ENCODE measurements around the gene ATP11B. TPM values are rescaled to one million over a fixed set of nuclear protein-coding genes. Genes with fewer than 3 reads are reported as not detected.

ATP11B gene
- total RNA-seq, 3 donors from 2014 or later (not counting 1 experiment from before 2014, with no cell fraction given) = 157 to 174 (median 172) TPM

DNA sequence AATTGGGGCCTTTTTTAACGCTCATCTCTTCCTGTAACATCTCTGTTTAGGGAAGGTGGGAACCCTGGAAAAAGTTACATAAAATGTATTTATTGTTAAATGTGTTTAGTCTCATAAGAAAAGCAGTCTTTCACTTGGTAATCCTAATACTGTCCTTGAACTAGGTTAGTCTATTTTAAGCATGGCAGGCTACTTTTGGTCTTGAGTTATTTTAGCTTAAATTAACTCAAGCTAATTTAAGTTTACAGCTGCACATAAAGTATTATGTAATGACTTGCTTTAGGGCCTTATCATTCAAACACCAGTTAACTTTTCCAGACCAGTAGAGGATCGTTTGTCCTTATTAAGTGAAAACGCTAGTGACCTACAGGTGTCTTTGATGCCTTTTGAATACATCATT is 123.8 kb downstream of the ATP11B start:
- H3K27ac ChIP-seq (ENCODE audit: low read length) = no peak overlapping the region
- 100% methylated on average over 2 of the region's 3 CpGs for WGBS (ENCODE audit: insufficient coverage)
- no peaks in the 10 kb centered on the region for H3K27me3 ChIP-seq (ENCODE audit: control insufficient read depth, insufficient read depth, low read length)
- peaks cover 6% of the 10 kb centered on the region for H3K4me1 ChIP-seq (ENCODE audit: control insufficient read depth, insufficient read depth, low read length)
- ATAC-seq = no peak
- H3K27me3 Mint-ChIP-seq (ENCODE audit: low read depth in 2 of 2) = no peaks in the 10 kb centered on the region
- TF ChIP-seq, protein P1, sequence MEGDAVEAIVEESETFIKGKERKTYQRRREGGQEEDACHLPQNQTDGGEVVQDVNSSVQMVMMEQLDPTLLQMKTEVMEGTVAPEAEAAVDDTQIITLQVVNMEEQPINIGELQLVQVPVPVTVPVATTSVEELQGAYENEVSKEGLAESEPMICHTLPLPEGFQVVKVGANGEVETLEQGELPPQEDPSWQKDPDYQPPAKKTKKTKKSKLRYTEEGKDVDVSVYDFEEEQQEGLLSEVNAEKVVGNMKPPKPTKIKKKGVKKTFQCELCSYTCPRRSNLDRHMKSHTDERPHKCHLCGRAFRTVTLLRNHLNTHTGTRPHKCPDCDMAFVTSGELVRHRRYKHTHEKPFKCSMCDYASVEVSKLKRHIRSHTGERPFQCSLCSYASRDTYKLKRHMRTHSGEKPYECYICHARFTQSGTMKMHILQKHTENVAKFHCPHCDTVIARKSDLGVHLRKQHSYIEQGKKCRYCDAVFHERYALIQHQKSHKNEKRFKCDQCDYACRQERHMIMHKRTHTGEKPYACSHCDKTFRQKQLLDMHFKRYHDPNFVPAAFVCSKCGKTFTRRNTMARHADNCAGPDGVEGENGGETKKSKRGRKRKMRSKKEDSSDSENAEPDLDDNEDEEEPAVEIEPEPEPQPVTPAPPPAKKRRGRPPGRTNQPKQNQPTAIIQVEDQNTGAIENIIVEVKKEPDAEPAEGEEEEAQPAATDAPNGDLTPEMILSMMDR (IDR thresholded peaks at IDR 0.05) = no peak
- no peaks in the 10 kb centered on the region for H3K9me3 Mint-ChIP-seq
- no peak overlapping the region for H3K27ac Mint-ChIP-seq
- peaks cover 26 to 30% of the 10 kb centered on the region in 2 donors for H3K4me1 Mint-ChIP-seq
- H3K9me3 ChIP-seq (ENCODE audit: control insufficient read depth, insufficient read depth, low read length) = no peaks in the 10 kb centered on the region
- H3K4me3 ChIP-seq (ENCODE audit: low read length) = no peak overlapping the region
- peaks cover 39% of the 10 kb centered on the region for H3K36me3 ChIP-seq (ENCODE audit: control insufficient read depth, insufficient read depth, low read length)
- DNase-seq = no peak
- H3K4me3 Mint-ChIP-seq = no peak overlapping the region
- intact Hi-C loops (cut with micrococcal nuclease) = loop anchor here (5.0 kb wide), 1 partner anchor 50 kb away; no protein-coding TSS in a partner anchor
- no peaks in the 10 kb centered on the region for H3K36me3 Mint-ChIP-seq

DNA sequence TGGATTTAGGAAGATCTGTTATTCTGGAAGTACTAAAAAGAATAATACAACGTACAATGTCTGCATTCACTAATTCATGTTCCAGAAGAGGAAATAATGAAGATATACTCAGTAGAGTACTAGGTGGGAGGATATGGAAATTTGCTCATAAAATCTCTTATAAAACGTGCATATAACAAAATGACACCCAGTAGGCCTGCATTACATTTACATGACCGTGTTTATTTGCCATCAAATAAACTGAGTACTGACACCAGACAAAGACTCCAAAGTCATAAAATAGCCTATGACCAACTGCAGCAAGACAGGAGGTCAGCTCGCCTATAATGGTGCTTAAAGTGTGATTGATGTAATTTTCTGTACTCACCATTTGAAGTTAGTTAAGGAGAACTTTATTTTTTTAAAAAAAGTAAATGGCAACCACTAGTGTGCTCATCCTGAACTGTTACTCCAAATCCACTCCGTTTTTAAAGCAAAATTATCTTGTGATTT is 126.6 kb downstream of the ATP11B start:
- ATAC-seq = no peak

DNA sequence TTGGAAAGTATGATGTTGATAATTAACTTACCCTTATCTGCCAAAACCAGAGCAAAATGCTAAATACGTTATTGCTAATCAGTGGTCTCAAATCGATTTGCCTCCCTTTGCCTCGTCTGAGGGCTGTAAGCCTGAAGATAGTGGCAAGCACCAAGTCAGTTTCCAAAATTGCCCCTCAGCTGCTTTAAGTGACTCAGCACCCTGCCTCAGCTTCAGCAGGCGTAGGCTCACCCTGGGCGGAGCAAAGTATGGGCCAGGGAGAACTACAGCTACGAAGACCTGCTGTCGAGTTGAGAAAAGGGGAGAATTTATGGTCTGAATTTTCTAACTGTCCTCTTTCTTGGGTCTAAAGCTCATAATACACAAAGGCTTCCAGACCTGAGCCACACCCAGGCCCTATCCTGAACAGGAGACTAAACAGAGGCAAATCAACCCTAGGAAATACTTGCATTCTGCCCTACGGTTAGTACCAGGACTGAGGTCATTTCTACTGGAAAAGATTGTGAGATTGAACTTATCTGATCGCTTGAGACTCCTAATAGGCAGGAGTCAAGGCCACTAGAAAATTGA is 127.3 kb downstream of the ATP11B start:
- Histone ChIP-seq H3K27me3 (ENCODE audit: control insufficient read depth, insufficient read depth, low read length) (no peaks in the 10 kb centered on the region), H3K4me1 (ENCODE audit: control insufficient read depth, insufficient read depth, low read length) (no peaks in the 10 kb centered on the region), H3K9me3 (ENCODE audit: control insufficient read depth, insufficient read depth, low read length) (no peaks in the 10 kb centered on the region), H3K36me3 (ENCODE audit: control insufficient read depth, insufficient read depth, low read length) (peaks cover 37% of the 10 kb centered on the region), H3K4me3 (ENCODE audit: low read length) (no peak overlapping the region), H3K27ac (ENCODE audit: low read length) (no peak overlapping the region)
- ATAC-seq = no peak
- peaks cover 12 to 13% of the 10 kb centered on the region in 2 donors for H3K4me1 Mint-ChIP-seq
- intact Hi-C loops (cut with micrococcal nuclease) = no loop called here
- no peaks in the 10 kb centered on the region for H3K36me3 Mint-ChIP-seq
- no peaks in the 10 kb centered on the region for H3K27me3 Mint-ChIP-seq (ENCODE audit: low read depth in 2 of 2)
- no peak overlapping the region for H3K4me3 Mint-ChIP-seq
- peak overlapping the region in 1 of 2 donors; percentile 36 for H3K27ac Mint-ChIP-seq
- TF ChIP-seq, protein P1 (IDR thresholded peaks at IDR 0.05) = no peak
- DNase-seq = no peak
- 95% methylated on average over 9 of the region's 9 CpGs for WGBS (ENCODE audit: insufficient coverage)
- H3K9me3 Mint-ChIP-seq = no peaks in the 10 kb centered on the region

More for the DNA sequence above, 126.6 kb downstream of the ATP11B start:
- Histone ChIP-seq H3K4me3 (ENCODE audit: low read length) (no peak overlapping the region), H3K27me3 (ENCODE audit: control insufficient read depth, insufficient read depth, low read length) (no peaks in the 10 kb centered on the region), H3K27ac (ENCODE audit: low read length) (no peak overlapping the region), H3K9me3 (ENCODE audit: control insufficient read depth, insufficient read depth, low read length) (no peaks in the 10 kb centered on the region), H3K36me3 (ENCODE audit: control insufficient read depth, insufficient read depth, low read length) (peaks cover 37% of the 10 kb centered on the region), H3K4me1 (ENCODE audit: control insufficient read depth, insufficient read depth, low read length) (no peaks in the 10 kb centered on the region)
- H3K9me3 Mint-ChIP-seq = no peaks in the 10 kb centered on the region
- H3K4me3 Mint-ChIP-seq = no peak overlapping the region
- H3K4me1 Mint-ChIP-seq = peaks cover 10 to 11% of the 10 kb centered on the region in 2 donors
- intact Hi-C loops (cut with micrococcal nuclease) = loop anchor here (5.0 kb wide), 1 partner anchor 47 kb away; no protein-coding TSS in a partner anchor
- no peak overlapping the region for H3K27ac Mint-ChIP-seq
- WGBS (ENCODE audit: insufficient coverage) = 96% methylated on average over 3 of the region's 5 CpGs
- no peak for DNase-seq
- TF ChIP-seq, protein P1 (IDR thresholded peaks at IDR 0.05) = no peak
- no peaks in the 10 kb centered on the region for H3K27me3 Mint-ChIP-seq (ENCODE audit: low read depth in 2 of 2)
- no peaks in the 10 kb centered on the region for H3K36me3 Mint-ChIP-seq

All from natural killer cell (primary cell).